SK-N-SH treated with all-trans-retinoic acid at 6 μM for 48 hours (cell line): Measurements from ENCODE around the gene CELF4.

Experiments used
- ARNTL ChIP-seq: fragments of 450-650 bp; formaldehyde crosslinking; IDR thresholded peaks from 2 replicates; pipeline ENCODE4 v1.5.0; 2020; ENCODE audit warnings: low read depth, mild to moderate bottlenecking, moderate library complexity, borderline replicate concordance
- SNAI2 ChIP-seq: fragments of 250-450 bp; sonication (Bioruptor Pico); IDR thresholded peaks from 2 replicates; pipeline ENCODE4 v1.5.0; 2020; ENCODE audit warnings: mild to moderate bottlenecking, moderate library complexity
- TCF4 ChIP-seq: fragments of 250-450 bp; sonication (Bioruptor Pico); IDR thresholded peaks from 2 replicates; pipeline ENCODE4 v1.8.0; 2021; ENCODE audit warnings: mild to moderate bottlenecking, moderate library complexity, borderline replicate concordance
- TF ChIP-seq, protein P1 (sequence below): fragments of 250-450 bp; sonication (Bioruptor Pico); IDR thresholded peaks from 2 replicates; pipeline ENCODE4 v1.8.0; 2021; ENCODE audit warnings: low read depth, mild to moderate bottlenecking, moderate library complexity, borderline replicate concordance

GRCh38 chr18:37424507-37424906, 141.1 kb downstream of the CELF4 start:
- no peak for TF ChIP-seq ARNTL
- no peak for TF ChIP-seq SNAI2 (CRISPR knock-in tag)
- TF ChIP-seq TCF4 (CRISPR knock-in tag) = no peak
- TF ChIP-seq, protein P1, sequence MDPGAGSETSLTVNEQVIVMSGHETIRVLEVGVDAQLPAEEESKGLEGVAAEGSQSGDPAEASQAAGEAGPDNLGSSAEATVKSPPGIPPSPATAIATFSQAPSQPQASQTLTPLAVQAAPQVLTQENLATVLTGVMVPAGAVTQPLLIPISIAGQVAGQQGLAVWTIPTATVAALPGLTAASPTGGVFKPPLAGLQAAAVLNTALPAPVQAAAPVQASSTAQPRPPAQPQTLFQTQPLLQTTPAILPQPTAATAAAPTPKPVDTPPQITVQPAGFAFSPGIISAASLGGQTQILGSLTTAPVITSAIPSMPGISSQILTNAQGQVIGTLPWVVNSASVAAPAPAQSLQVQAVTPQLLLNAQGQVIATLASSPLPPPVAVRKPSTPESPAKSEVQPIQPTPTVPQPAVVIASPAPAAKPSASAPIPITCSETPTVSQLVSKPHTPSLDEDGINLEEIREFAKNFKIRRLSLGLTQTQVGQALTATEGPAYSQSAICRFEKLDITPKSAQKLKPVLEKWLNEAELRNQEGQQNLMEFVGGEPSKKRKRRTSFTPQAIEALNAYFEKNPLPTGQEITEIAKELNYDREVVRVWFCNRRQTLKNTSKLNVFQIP = no peak
